Mesendoderm (in vitro differentiated cells): ENCODE measurements around the gene HDAC4.

Source experiments
- DNase-seq: peaks from one replicate; pipeline ENCODE4 v3.0.0; 2013
- H2AK5ac ChIP-seq: 2 replicates; pipeline ENCODE4 v1.6.1; 2013; ENCODE audit warnings: low read length, inconsistent platforms
- H2BK120ac ChIP-seq: 2 replicates; pipeline ENCODE4 v1.6.1; 2013; ENCODE audit warnings: low read depth, mild to moderate bottlenecking, low read length, moderate library complexity, mixed read lengths
- H2BK15ac ChIP-seq: replicated peaks from 2 replicates; pipeline ENCODE4 v1.6.1; 2013; ENCODE audit warnings: low read depth, mild to moderate bottlenecking, moderate library complexity
- H2BK5ac ChIP-seq: 2 replicates; pipeline ENCODE4 v1.6.1; 2013; ENCODE audit warnings: low read length, inconsistent platforms
- H3K18ac ChIP-seq: 2 replicates; pipeline ENCODE4 v1.6.1; 2013; ENCODE audit warnings: mild to moderate bottlenecking, low read length, mixed read lengths
- H3K23ac ChIP-seq: one replicate; pipeline ENCODE4 v1.6.1; 2013; ENCODE audit warnings: low read length
- H3K27ac ChIP-seq: 2 replicates; pipeline ENCODE4 v1.5.1; 2013; ENCODE audit warnings: low read depth, mild to moderate bottlenecking, inconsistent platforms, low read length, moderate library complexity
- H3K27me3 ChIP-seq: 2 replicates; pipeline ENCODE4 v1.6.1; 2013; ENCODE audit warnings: low read length, control low read depth, mild to moderate bottlenecking, inconsistent platforms; ENCODE audit not compliant: insufficient read depth, poor library complexity
- H3K36me3 ChIP-seq: 2 replicates; pipeline ENCODE4 v1.6.1; 2013; ENCODE audit warnings: low read length, inconsistent platforms; ENCODE audit not compliant: control insufficient read depth, insufficient read depth
- H3K4ac ChIP-seq: one replicate; pipeline ENCODE4 v1.6.1; 2013; ENCODE audit warnings: low read depth, mild to moderate bottlenecking, low read length, moderate library complexity
- H3K4me1 ChIP-seq: 2 replicates; pipeline ENCODE4 v1.6.1; 2013; ENCODE audit warnings: low read depth, low read length, inconsistent platforms; ENCODE audit not compliant: control insufficient read depth
- H3K4me2 ChIP-seq: 2 replicates; pipeline ENCODE4 v1.6.1; 2013; ENCODE audit warnings: low read length
- H3K4me3 ChIP-seq: 2 replicates; pipeline ENCODE4 v1.5.1; 2013; ENCODE audit warnings: mild to moderate bottlenecking, low read length
- H3K56ac ChIP-seq: one replicate; pipeline ENCODE4 v1.6.1; 2013; ENCODE audit warnings: low read length
- H3K79me1 ChIP-seq: 2 replicates; pipeline ENCODE4 v1.6.1; 2013; ENCODE audit warnings: low read length, inconsistent platforms
- H3K79me2 ChIP-seq: 2 replicates; pipeline ENCODE4 v1.6.1; 2013; ENCODE audit warnings: mild to moderate bottlenecking, low read length; ENCODE audit not compliant: control insufficient read depth, insufficient read depth
- H3K9ac ChIP-seq: 2 replicates; pipeline ENCODE4 v1.6.1; 2013; ENCODE audit warnings: low read length, inconsistent platforms
- H4K5ac ChIP-seq: one replicate; pipeline ENCODE4 v1.6.1; 2013; ENCODE audit warnings: low read length
- H4K8ac ChIP-seq: one replicate; pipeline ENCODE4 v1.6.1; 2013; ENCODE audit warnings: low read depth, mild to moderate bottlenecking, control low read depth, low read length, moderate library complexity
- WGBS: extraction: QIAGEN DNeasy Blood & Tissue Kit; methylation state at CpG from one replicate; pipeline ENCODE4 v1.1.7; 2013; ENCODE audit warnings: low lambda C conversion rate, missing lambda C conversion rate; ENCODE audit not compliant: insufficient coverage; ENCODE audit errors: extremely low coverage; 5-methylcytosine and 5-hydroxymethylcytosine counted together

Gene HDAC4

GRCh38 chr2:239137898-239138283 lies 262.9 kb downstream of the HDAC4 start:
- no peak overlapping the region for H2BK120ac ChIP-seq
- H3K79me2 ChIP-seq, result no peaks in the 10 kb centered on the region
- no peak overlapping the region for H3K56ac ChIP-seq
- H3K27ac ChIP-seq, result no peak overlapping the region
- H3K4me1 ChIP-seq, result no peaks in the 10 kb centered on the region
- no peak overlapping the region for H3K23ac ChIP-seq
- H3K18ac ChIP-seq, result no peak overlapping the region
- H3K9ac ChIP-seq, result no peak overlapping the region
- H3K36me3 ChIP-seq, result peaks cover 2% of the 10 kb centered on the region
- H4K8ac ChIP-seq, result no peak overlapping the region
- H3K79me1 ChIP-seq, result no peaks in the 10 kb centered on the region
- H2BK15ac ChIP-seq, result no peak overlapping the region
- H4K5ac ChIP-seq, result no peak overlapping the region
- no peak overlapping the region for H2AK5ac ChIP-seq
- no peak overlapping the region for H2BK5ac ChIP-seq
- H3K4me2 ChIP-seq, result no peak overlapping the region
- no peak overlapping the region for H3K4me3 ChIP-seq
- H3K4ac ChIP-seq, result no peak overlapping the region
- 100% methylated on average over 1 of the region's 3 CpGs for WGBS
- no peaks in the 10 kb centered on the region for H3K27me3 ChIP-seq
- no peak for DNase-seq

GRCh38 chr2:239137165-239137897 lies 263.5 kb downstream of the HDAC4 start:
- Histone ChIP-seq H2BK5ac (no peak overlapping the region), H3K4ac (no peak overlapping the region), H2BK120ac (no peak overlapping the region), H2BK15ac (no peak overlapping the region), H3K4me3 (no peak overlapping the region), H3K79me2 (no peaks in the 10 kb centered on the region), H3K4me1 (no peaks in the 10 kb centered on the region), H3K27ac (no peak overlapping the region), H3K36me3 (peaks cover 2% of the 10 kb centered on the region), H3K23ac (no peak overlapping the region), H3K9ac (no peak overlapping the region), H4K5ac (no peak overlapping the region), H2AK5ac (no peak overlapping the region), H3K18ac (no peak overlapping the region), H4K8ac (no peak overlapping the region), H3K4me2 (no peak overlapping the region), H3K27me3 (no peaks in the 10 kb centered on the region), H3K79me1 (no peaks in the 10 kb centered on the region), H3K56ac (no peak overlapping the region)
- no CpG with 5 or more reads among the region's 26 CpGs for WGBS
- DNase-seq, result no peak

- Histone ChIP-seq H3K4me1 (no peaks in the 10 kb centered on the region), H2AK5ac (no peak overlapping the region), H3K36me3 (peaks cover 2% of the 10 kb centered on the region), H3K27me3 (no peaks in the 10 kb centered on the region), H3K4me2 (no peak overlapping the region), H3K23ac (no peak overlapping the region), H4K8ac (no peak overlapping the region), H3K27ac (no peak overlapping the region), H3K4ac (no peak overlapping the region), H3K9ac (no peak overlapping the region), H4K5ac (no peak overlapping the region), H2BK120ac (no peak overlapping the region), H3K4me3 (no peak overlapping the region), H2BK5ac (no peak overlapping the region), H3K79me2 (no peaks in the 10 kb centered on the region), H3K56ac (no peak overlapping the region), H3K79me1 (no peaks in the 10 kb centered on the region), H2BK15ac (no peak overlapping the region), H3K18ac (no peak overlapping the region)
- WGBS, result no CpG with 5 or more reads among the region's 6 CpGs
- no peak for DNase-seq
Observed at GRCh38 chr2:239136762-239137161, 264.1 kb downstream of the HDAC4 start.

GRCh38 chr2:239136203-239136602 lies 264.6 kb downstream of the HDAC4 start:
- Histone ChIP-seq H3K9ac (no peak overlapping the region), H3K4ac (no peak overlapping the region), H2BK15ac (no peak overlapping the region), H3K23ac (no peak overlapping the region), H3K18ac (no peak overlapping the region), H3K27me3 (no peaks in the 10 kb centered on the region), H2AK5ac (no peak overlapping the region), H4K8ac (no peak overlapping the region), H2BK120ac (no peak overlapping the region), H3K4me3 (no peak overlapping the region), H3K36me3 (peaks cover 2% of the 10 kb centered on the region), H3K4me2 (no peak overlapping the region), H4K5ac (no peak overlapping the region), H3K56ac (no peak overlapping the region), H3K79me1 (no peaks in the 10 kb centered on the region), H3K79me2 (no peaks in the 10 kb centered on the region), H3K27ac (no peak overlapping the region), H2BK5ac (no peak overlapping the region), H3K4me1 (no peaks in the 10 kb centered on the region)
- DNase-seq, result no peak
- no CpG with 5 or more reads among the region's 3 CpGs for WGBS

- no CpG with 5 or more reads among the region's 10 CpGs for WGBS
- Histone ChIP-seq H2BK5ac (no peak overlapping the region), H4K8ac (no peak overlapping the region), H3K9ac (no peak overlapping the region), H3K36me3 (peaks cover 2% of the 10 kb centered on the region), H3K79me1 (no peaks in the 10 kb centered on the region), H3K79me2 (no peaks in the 10 kb centered on the region), H3K27ac (no peak overlapping the region), H2BK120ac (no peak overlapping the region), H3K18ac (no peak overlapping the region), H2BK15ac (no peak overlapping the region), H3K23ac (no peak overlapping the region), H3K27me3 (no peaks in the 10 kb centered on the region), H2AK5ac (no peak overlapping the region), H3K56ac (no peak overlapping the region), H3K4ac (no peak overlapping the region), H3K4me1 (no peaks in the 10 kb centered on the region), H3K4me2 (no peak overlapping the region), H4K5ac (no peak overlapping the region), H3K4me3 (no peak overlapping the region)
- no peak for DNase-seq
Observed at GRCh38 chr2:239135531-239135930, 265.3 kb downstream of the HDAC4 start.
